Measurements from ENCODE around the gene NDUFS4.

- TF ChIP-seq CTCF (IDR thresholded peaks at IDR 0.05) (no peak), POLR2A (IDR thresholded peaks at IDR 0.05) (no peak)
These were observed 15.4 kb downstream of the NDUFS4 start for GRCh38 chr5:53575831-53576230.

Data from testis (tissue), 2 donors.